IMR-90 (cell line): ENCODE measurements around the gene GABBR1. TPM values are rescaled to one million over a fixed set of nuclear protein-coding genes. Genes with fewer than 3 reads are reported as not detected.
"Not testable (repeated sequence)": the region's sequence is repeated elsewhere in the genome, so short reads cannot be mapped to it uniquely, and the experiment has no call there.

Experiments used
- ATAC-seq: fragments of 200-7000 bp; cut with Tn5 transposase; 2 replicates; pipeline ENCODE4 v1.9.1; 2020; ENCODE audit warnings: low read depth, mild to moderate bottlenecking, moderate library complexity
- BruUV-seq: library from RNA; stranded (reverse); fragments of 400-500 nt; replicated peaks from 2 replicates; lab custom pipeline; 2021; lab: Mats Ljungman, UMichigan
- CTCF ChIA-PET: fragments of 300-600 bp; formaldehyde crosslinking; extraction: SDS; loops from one replicate; lab custom pipeline; 2021; ENCODE audit warnings: antibody characterized with exemption; lab: Yijun Ruan, JAX
- POLR2A ChIA-PET: fragments of 300-600 bp; sonication (Branson Sonifier 250); formaldehyde crosslinking; loops from one replicate; lab custom pipeline; 2022; ENCODE audit warnings: antibody characterized with exemption; ENCODE audit not compliant: unreplicated experiment; lab: Charles Lee
- DNase-seq: peaks from one replicate; pipeline ENCODE4 v3.0.0; 2013
- H2AFZ ChIP-seq: replicated peaks from 2 replicates; pipeline ENCODE3; 2013; ENCODE audit warnings: low read length, mild to moderate bottlenecking; ENCODE audit not compliant: poor library complexity
- H2AK5ac ChIP-seq: 2 replicates; pipeline ENCODE4 v1.6.1; 2013; ENCODE audit warnings: low read depth, low read length, inconsistent platforms
- H2AK9ac ChIP-seq: replicated peaks from 2 replicates; pipeline ENCODE3; 2013; ENCODE audit warnings: mild to moderate bottlenecking, low read depth, low read length, moderate library complexity; ENCODE audit not compliant: poor library complexity
- H2BK120ac ChIP-seq: 2 replicates; pipeline ENCODE4 v1.6.1; 2013; ENCODE audit warnings: low read depth, low read length, inconsistent platforms
- H2BK15ac ChIP-seq: 3 replicates; pipeline ENCODE4 v1.6.1; 2013; ENCODE audit warnings: low read depth, low read length, inconsistent platforms
- H2BK20ac ChIP-seq: 2 replicates; pipeline ENCODE4 v1.6.1; 2013; ENCODE audit warnings: low read depth, mild to moderate bottlenecking, inconsistent platforms, low read length, moderate library complexity
- H2BK5ac ChIP-seq: 2 replicates; pipeline ENCODE4 v1.6.1; 2013; ENCODE audit warnings: mild to moderate bottlenecking, low read depth, low read length, inconsistent platforms; ENCODE audit not compliant: poor library complexity, severe bottlenecking
- H3K14ac ChIP-seq: replicated peaks from 2 replicates; pipeline ENCODE4 v1.6.1; 2013; ENCODE audit warnings: low read depth, low read length, inconsistent platforms
- H3K18ac ChIP-seq: 2 replicates; pipeline ENCODE4 v1.6.1; 2013; ENCODE audit warnings: low read depth, low read length, control low read depth
- H3K23ac ChIP-seq: 2 replicates; pipeline ENCODE4 v1.6.1; 2013; ENCODE audit warnings: low read depth, low read length, inconsistent platforms
- H3K27ac ChIP-seq: 2 replicates; pipeline ENCODE4 v1.5.1; 2013; ENCODE audit warnings: mild to moderate bottlenecking, control low read depth, low read length; ENCODE audit not compliant: insufficient read depth
- H3K27me3 ChIP-seq: 2 replicates; pipeline ENCODE4 v1.6.1; 2013; ENCODE audit warnings: low read length; ENCODE audit not compliant: control insufficient read depth, insufficient read depth
- H3K36me3 ChIP-seq: 2 replicates; pipeline ENCODE4 v1.6.1; 2013; ENCODE audit warnings: low read length, mixed read lengths; ENCODE audit not compliant: control insufficient read depth, insufficient read depth
- H3K4ac ChIP-seq: 2 replicates; pipeline ENCODE4 v1.6.1; 2013; ENCODE audit warnings: low read depth, low read length, inconsistent platforms
- H3K4me1 ChIP-seq: 2 replicates; pipeline ENCODE4 v1.6.1; 2013; ENCODE audit warnings: low read length, mixed read lengths; ENCODE audit not compliant: control insufficient read depth, insufficient read depth
- H3K4me2 ChIP-seq: 2 replicates; pipeline ENCODE4 v1.6.1; 2013; ENCODE audit warnings: low read depth, mild to moderate bottlenecking, control low read depth, low read length, moderate library complexity
- H3K4me3 ChIP-seq: 2 replicates; pipeline ENCODE4 v1.5.1; 2013; ENCODE audit warnings: low read depth, mild to moderate bottlenecking, control low read depth, low read length, moderate library complexity; ENCODE audit not compliant: insufficient read depth
- H3K56ac ChIP-seq: 2 replicates; pipeline ENCODE4 v1.6.1; 2013; ENCODE audit warnings: low read length, inconsistent platforms; ENCODE audit not compliant: insufficient read depth; ENCODE audit errors: extremely low read depth
- H3K79me1 ChIP-seq, 2 experiments: 2 replicates each; pipeline ENCODE4 v1.6.1; 2013; ENCODE audit warnings: low read length in 2 of 2, inconsistent platforms in 1 of 2, low read depth in 1 of 2
- H3K9ac ChIP-seq: 2 replicates; pipeline ENCODE4 v1.6.1; 2013; ENCODE audit warnings: low read depth, low read length, control low read depth
- H3K9me1 ChIP-seq: 2 replicates; pipeline ENCODE4 v1.6.1; 2013; ENCODE audit warnings: low read length, inconsistent platforms; ENCODE audit not compliant: insufficient read depth
- H3K9me3 ChIP-seq: 2 replicates; pipeline ENCODE4 v1.6.1; 2013; ENCODE audit warnings: low read length; ENCODE audit not compliant: control insufficient read depth, insufficient read depth
- H4K20me1 ChIP-seq: 2 replicates; pipeline ENCODE4 v1.6.1; 2013; ENCODE audit warnings: low read length, inconsistent platforms; ENCODE audit not compliant: insufficient read depth
- H4K5ac ChIP-seq: 2 replicates; pipeline ENCODE4 v1.6.1; 2013; ENCODE audit warnings: mild to moderate bottlenecking, low read depth, low read length, control low read depth
- H4K8ac ChIP-seq, 2 experiments: 2 replicates each; pipeline ENCODE4 v1.6.1; 2013; ENCODE audit warnings: low read depth in 2 of 2, low read length in 2 of 2, control low read depth in 1 of 2, inconsistent platforms in 1 of 2
- H4K91ac ChIP-seq: 2 replicates; pipeline ENCODE4 v1.6.1; 2013; ENCODE audit warnings: low read depth, low read length, inconsistent platforms; ENCODE audit not compliant: insufficient read depth
- WGBS, 2 experiments: methylation state at CpG; one replicate each; pipeline versions ENCODE4 v1.1.5 to v1.1.7; 2013; ENCODE audit warnings: missing lambda C conversion rate in 2 of 2; ENCODE audit not compliant: insufficient read length in 1 of 2; ENCODE audit errors: extremely low coverage in 2 of 2; 5-methylcytosine and 5-hydroxymethylcytosine counted together
- dilution Hi-C: fragments of 300-500 bp; cut with HindIII; formaldehyde crosslinking; loops from one replicate; pipeline ENCODE4 v1.14.3; 2018; ENCODE audit warnings: low sequenced_read_pairs; ENCODE audit not compliant: unreplicated experiment
- in situ Hi-C: fragments of 300-500 bp; cut with MboI; formaldehyde crosslinking; loops from 3 replicates; pipeline ENCODE4 v1.14.3; 2019; ENCODE audit warnings: low sequenced_read_pairs, inconsistent platforms, mixed read lengths
- intact Hi-C: fragments of 100-400 bp; cut with micrococcal nuclease; formaldehyde crosslinking; loops from 2 replicates; pipeline ENCODE4 v1.10.0; 2022
- polyA plus RNA-seq, 3 experiments: library from polyadenylated mRNA; depleted of rRNA; stranded (reverse); fragments of >200 nt; gene quantifications; 2 replicates each; pipeline ENCODE4 v1.2.3, GENCODE V29; 2012; ENCODE audit warnings: low replicate concordance in 1 of 3
- total RNA-seq: library from RNA; depleted of rRNA; stranded (reverse); fragments of >200 nt; gene quantifications from 2 replicates; pipeline ENCODE4 v1.2.3, GENCODE V29; 2012

The GABBR1 gene
- total and polyA plus RNA-seq, 2 of the 4 experiments (the other 2 are of a cell fraction): 5.9 to 31.5 TPM

- H4K20me1 ChIP-seq, ATAC-seq, in situ Hi-C loops, H2BK5ac ChIP-seq, intact Hi-C loops, H4K91ac ChIP-seq, dilution Hi-C loops, H3K27me3 ChIP-seq, H2BK15ac ChIP-seq, H3K18ac ChIP-seq, H2BK20ac ChIP-seq, H3K4ac ChIP-seq, POLR2A ChIA-PET, H3K23ac ChIP-seq, H2AK5ac ChIP-seq, H3K27ac ChIP-seq, H3K14ac ChIP-seq, H4K5ac ChIP-seq, H3K4me3 ChIP-seq, BruUV-seq, H2AK9ac ChIP-seq, H3K9me1 ChIP-seq, H3K56ac ChIP-seq, H3K4me1 ChIP-seq, CTCF ChIA-PET, H4K8ac ChIP-seq, H3K79me1 ChIP-seq, H3K9me3 ChIP-seq, H2AFZ ChIP-seq, H3K4me2 ChIP-seq, H3K9ac ChIP-seq, H3K36me3 ChIP-seq, DNase-seq, H2BK120ac ChIP-seq: not testable (repeated sequence)
- no CpG with 5 or more reads among the region's 5 CpGs for WGBS, 2 experiments
These were observed 39.1 kb upstream of the GABBR1 start for GRCh38 chr6:29672116-29672515.
